Chondrocyte (in vitro differentiated cells): ENCODE measurements around the gene MYCN. TPM values are rescaled to one million over a fixed set of nuclear protein-coding genes. Genes with fewer than 3 reads are reported as not detected.

Source experiments
- DNase-seq: peaks from one replicate; pipeline ENCODE4 v3.0.0; 2021; ENCODE audit warnings: mixed read lengths, low spot score
- H3K27ac Mint-ChIP-seq: one replicate; pipeline ENCODE4 v1.8.0; 2021; ENCODE audit warnings: mild to moderate bottlenecking, moderate library complexity, mixed read lengths; ENCODE audit not compliant: unreplicated experiment
- H3K27me3 Mint-ChIP-seq: 2 replicates; pipeline ENCODE4 v1.8.0; 2021; ENCODE audit warnings: low read depth, mixed read lengths
- H3K36me3 Mint-ChIP-seq: 2 replicates; pipeline ENCODE4 v1.8.0; 2021; ENCODE audit warnings: low read depth, mixed read lengths
- H3K4me1 Mint-ChIP-seq: 2 replicates; pipeline ENCODE4 v1.8.0; 2021; ENCODE audit warnings: low read depth, mild to moderate bottlenecking, mixed read lengths
- H3K4me3 Mint-ChIP-seq: one replicate; pipeline ENCODE4 v1.8.0; 2021; ENCODE audit warnings: mild to moderate bottlenecking, moderate library complexity, mixed read lengths; ENCODE audit not compliant: unreplicated experiment
- H3K9me3 Mint-ChIP-seq: 2 replicates; pipeline ENCODE4 v1.8.0; 2021; ENCODE audit warnings: low read depth, mixed read lengths
- CTCF ChIP-seq: fragments of 200-600 bp; sonication (generic); IDR thresholded peaks from 2 replicates; pipeline ENCODE4 v1.5.0; 2021; ENCODE audit warnings: antibody characterized with exemption, mild to moderate bottlenecking, moderate library complexity
- total RNA-seq: library from RNA; stranded (reverse); gene quantifications from 3 replicates; pipeline ENCODE4 v1.2.1, GENCODE V29; 2021

MYCN gene
- total RNA-seq, 1 donor from 2014 or later: 0.17 TPM

DNA sequence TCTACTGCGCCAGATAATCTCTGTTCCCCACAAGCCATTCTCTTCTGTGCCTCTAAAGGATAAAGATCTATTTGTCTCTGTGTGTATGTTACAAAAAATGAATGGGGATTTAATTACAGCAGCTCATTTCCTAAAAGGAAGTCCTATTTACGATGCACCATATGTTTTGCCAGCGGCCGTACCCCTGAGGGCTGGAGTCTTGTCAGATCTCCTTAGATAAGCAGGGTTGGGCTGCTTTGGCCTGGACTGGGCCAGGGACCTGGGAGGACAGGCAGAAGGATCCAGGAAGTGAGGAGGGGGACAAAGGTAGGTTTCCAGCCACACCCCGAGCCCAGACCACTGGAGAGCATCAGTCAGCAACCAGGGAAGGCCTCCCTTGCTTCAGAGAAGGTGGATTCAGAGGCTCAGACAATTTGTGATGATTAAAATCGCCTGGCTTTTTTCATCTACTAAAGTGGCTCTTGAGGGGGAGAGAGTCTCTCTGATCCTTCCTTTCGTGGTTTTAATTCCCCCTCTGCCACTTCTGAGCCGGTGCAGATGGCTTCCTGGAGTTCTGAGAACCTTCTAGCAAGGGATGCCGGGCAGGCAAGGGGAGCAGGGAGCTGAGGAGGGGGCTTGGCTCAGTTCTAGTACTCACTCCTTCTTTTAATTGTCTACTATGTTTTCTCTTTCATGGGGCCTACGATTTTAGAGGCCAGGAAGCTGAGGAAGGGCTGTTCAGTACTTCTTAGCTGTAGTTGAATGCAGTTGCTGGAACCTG is 42.1 kb downstream of the MYCN start:
- DNase-seq: no peak
- no peaks in the 10 kb centered on the region for H3K36me3 Mint-ChIP-seq
- no peak for TF ChIP-seq CTCF
- H3K9me3 Mint-ChIP-seq: no peaks in the 10 kb centered on the region
- H3K27ac Mint-ChIP-seq: no peak overlapping the region
- H3K4me3 Mint-ChIP-seq: no peak overlapping the region
- H3K4me1 Mint-ChIP-seq: no peaks in the 10 kb centered on the region
- H3K27me3 Mint-ChIP-seq: peaks cover 25% of the 10 kb centered on the region

DNA sequence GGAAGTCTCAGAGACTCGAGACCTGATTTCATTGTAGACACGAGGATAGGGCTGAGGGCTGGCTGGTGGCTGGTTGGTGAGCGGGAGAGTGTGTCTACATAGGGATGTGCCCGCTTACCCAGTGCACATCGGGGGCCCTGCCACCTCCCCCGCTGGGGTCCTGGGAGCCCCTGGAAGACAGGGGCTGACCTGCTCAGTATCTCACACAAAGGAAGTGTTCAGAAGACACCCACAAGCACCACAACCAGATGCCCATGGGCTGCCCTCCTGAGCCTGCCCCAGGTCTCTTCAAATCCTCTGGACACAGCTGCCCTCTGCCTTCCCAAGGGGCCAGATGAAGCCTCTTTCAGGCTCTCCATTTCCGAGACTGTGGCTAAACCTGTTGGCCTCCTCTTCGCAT is 43.1 kb downstream of the MYCN start:
- Mint-ChIP-seq H3K27ac (no peak overlapping the region), H3K4me3 (no peak overlapping the region), H3K27me3 (peaks cover 25% of the 10 kb centered on the region), H3K36me3 (no peaks in the 10 kb centered on the region), H3K9me3 (no peaks in the 10 kb centered on the region), H3K4me1 (no peaks in the 10 kb centered on the region)
- DNase-seq: no peak
- TF ChIP-seq CTCF: no peak

DNA sequence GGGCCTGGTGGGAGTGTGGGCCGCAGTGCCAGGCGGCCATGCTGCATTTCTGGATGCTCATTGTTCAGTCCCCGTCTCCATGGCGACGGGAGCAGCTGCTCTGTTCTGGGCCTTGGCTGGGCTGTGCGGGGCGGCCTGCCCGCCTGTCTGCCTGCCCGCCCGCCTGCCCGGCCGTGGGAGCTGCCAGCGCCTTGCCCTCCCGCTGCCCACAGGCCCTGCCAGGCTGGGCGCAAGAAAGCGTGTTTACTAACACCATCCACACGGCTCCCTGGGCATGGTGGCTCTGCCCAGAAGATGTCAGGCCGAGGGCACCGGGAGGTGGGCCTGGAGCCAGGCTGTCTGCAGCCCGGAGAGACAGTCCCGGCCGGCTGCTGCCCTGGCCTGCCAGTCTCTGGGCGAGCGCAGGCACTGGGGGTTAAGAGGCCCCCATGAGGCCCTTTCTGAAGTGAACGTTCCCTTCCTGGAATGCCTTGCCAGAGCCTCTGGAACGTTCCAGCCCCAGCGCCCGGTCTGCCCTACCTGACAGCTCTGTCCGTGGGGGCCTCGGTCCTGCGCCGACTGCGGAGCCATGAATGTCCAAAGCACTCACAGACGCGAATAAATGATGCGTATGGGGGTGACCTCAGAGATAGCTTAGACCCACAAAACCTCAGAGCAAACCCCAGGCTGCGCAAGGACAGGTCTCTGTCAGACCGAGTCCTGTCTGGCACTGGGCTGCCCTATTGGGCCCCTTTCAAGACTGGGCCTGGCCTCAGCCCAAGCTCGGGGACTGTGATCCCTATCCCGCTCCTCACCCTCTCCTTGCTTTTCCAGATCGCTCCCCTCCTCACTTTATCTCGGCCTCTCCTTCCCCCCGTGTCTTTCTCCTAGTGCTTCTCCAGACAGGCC is 44.3 kb downstream of the MYCN start:
- DNase-seq: no peak
- H3K27me3 Mint-ChIP-seq: peaks cover 24% of the 10 kb centered on the region
- H3K4me3 Mint-ChIP-seq: no peak overlapping the region
- no peak overlapping the region for H3K27ac Mint-ChIP-seq
- H3K9me3 Mint-ChIP-seq: no peaks in the 10 kb centered on the region
- H3K36me3 Mint-ChIP-seq: no peaks in the 10 kb centered on the region
- H3K4me1 Mint-ChIP-seq: no peaks in the 10 kb centered on the region
- no peak for TF ChIP-seq CTCF

DNA sequence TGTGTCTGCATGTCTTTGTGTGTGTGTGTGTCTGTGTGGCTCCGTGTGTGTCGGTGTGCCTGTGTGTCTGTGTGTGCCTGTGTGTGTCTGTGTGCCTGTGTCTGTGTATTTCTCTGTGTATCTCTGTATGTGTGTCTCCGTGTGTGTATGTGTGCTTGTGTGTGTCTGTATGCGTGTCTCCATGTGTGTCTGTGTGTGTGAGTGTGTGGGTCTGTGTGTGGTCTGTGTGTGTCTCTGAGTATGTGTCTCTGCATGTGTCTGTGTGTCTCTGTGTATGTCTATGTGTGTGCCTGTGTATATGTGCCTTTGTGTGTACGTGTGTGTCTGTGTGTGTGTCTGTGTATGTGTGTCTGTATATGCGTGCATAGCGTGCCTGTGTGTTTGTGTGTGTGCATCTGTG is 45.2 kb downstream of the MYCN start:
- no peak for TF ChIP-seq CTCF
- Mint-ChIP-seq H3K36me3 (no peaks in the 10 kb centered on the region), H3K27me3 (peaks cover 17% of the 10 kb centered on the region), H3K4me3 (no peak overlapping the region), H3K27ac (no peak overlapping the region), H3K4me1 (no peaks in the 10 kb centered on the region), H3K9me3 (no peaks in the 10 kb centered on the region)
- no peak for DNase-seq

DNA sequence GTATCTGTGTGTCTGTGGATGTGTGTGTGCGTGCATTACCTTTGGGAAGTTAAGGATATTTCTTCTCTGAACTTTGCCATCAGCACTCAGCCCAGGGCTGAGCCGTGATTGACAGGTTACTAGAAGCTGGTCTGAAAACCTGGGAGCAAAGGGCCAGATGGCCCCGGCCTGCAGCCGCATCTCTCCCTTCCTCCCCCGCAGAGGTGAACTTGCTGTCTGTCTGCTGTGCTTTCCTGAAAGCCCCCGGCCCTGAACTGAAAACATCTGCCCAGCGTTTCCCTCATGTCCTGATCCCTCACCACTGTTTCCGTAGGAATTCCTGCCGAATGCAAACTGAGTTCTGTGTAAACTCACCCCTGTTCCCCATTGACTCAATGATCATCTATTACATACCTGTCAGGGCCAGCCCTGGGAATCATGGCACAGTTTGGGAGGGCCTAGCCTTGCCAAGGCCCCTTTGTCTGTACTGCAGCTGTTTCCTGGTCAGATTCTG is 45.8 kb downstream of the MYCN start:
- H3K4me3 Mint-ChIP-seq: no peak overlapping the region
- no peak for TF ChIP-seq CTCF
- H3K27me3 Mint-ChIP-seq: peaks cover 17% of the 10 kb centered on the region
- no peak for DNase-seq
- no peak overlapping the region for H3K27ac Mint-ChIP-seq
- H3K36me3 Mint-ChIP-seq: no peaks in the 10 kb centered on the region
- no peaks in the 10 kb centered on the region for H3K4me1 Mint-ChIP-seq
- H3K9me3 Mint-ChIP-seq: no peaks in the 10 kb centered on the region
